Measurements from ENCODE around the gene MPZL2. TPM values are rescaled to one million over a fixed set of nuclear protein-coding genes. Genes with fewer than 3 reads are reported as not detected.

The MPZL2 gene
- total RNA-seq, 1 donor from 2014 or later = 0.95 TPM

- peaks cover 15% of the 10 kb centered on the region for H3K27me3 ChIP-seq (ENCODE audit: insufficient read depth, low read length)
- H3K27me3 Mint-ChIP-seq (ENCODE audit: low read depth, unreplicated experiment) = no peaks in the 10 kb centered on the region
- peaks cover 2% of the 10 kb centered on the region for H3K36me3 Mint-ChIP-seq (ENCODE audit: low read depth, unreplicated experiment)
- H2AFZ ChIP-seq (ENCODE audit: low read depth, low read length) = no peak overlapping the region
- H3K4me3 ChIP-seq (ENCODE audit: insufficient read depth, low read depth, low read length) = no peak overlapping the region
- peaks cover 4% of the 10 kb centered on the region for H3K9me3 ChIP-seq (ENCODE audit: insufficient read depth, low read depth, low read length)
- no peak overlapping the region for H3K27ac ChIP-seq (ENCODE audit: low read depth, low read length)
- H3K4me2 ChIP-seq (ENCODE audit: low read length) = no peak overlapping the region
- no peak overlapping the region for H3K9ac ChIP-seq (ENCODE audit: low read length)
- peaks cover 6% of the 10 kb centered on the region for H3K4me1 ChIP-seq (ENCODE audit: insufficient read depth, low read length)
- H3K9me3 Mint-ChIP-seq (ENCODE audit: unreplicated experiment) = no peaks in the 10 kb centered on the region
- H3K36me3 ChIP-seq (ENCODE audit: insufficient read depth, low read length) = no peaks in the 10 kb centered on the region
- no peaks in the 10 kb centered on the region for H4K20me1 ChIP-seq (ENCODE audit: insufficient read depth, low read length)
- no peak overlapping the region for H3K27ac Mint-ChIP-seq (ENCODE audit: unreplicated experiment)
- no peaks in the 10 kb centered on the region for H3K79me2 ChIP-seq (ENCODE audit: insufficient read depth, low read length)
- no peak for TF ChIP-seq EZH2 (IDR thresholded peaks at IDR 0.05; ENCODE audit: insufficient read depth, low read length)
- TF ChIP-seq, protein P1, sequence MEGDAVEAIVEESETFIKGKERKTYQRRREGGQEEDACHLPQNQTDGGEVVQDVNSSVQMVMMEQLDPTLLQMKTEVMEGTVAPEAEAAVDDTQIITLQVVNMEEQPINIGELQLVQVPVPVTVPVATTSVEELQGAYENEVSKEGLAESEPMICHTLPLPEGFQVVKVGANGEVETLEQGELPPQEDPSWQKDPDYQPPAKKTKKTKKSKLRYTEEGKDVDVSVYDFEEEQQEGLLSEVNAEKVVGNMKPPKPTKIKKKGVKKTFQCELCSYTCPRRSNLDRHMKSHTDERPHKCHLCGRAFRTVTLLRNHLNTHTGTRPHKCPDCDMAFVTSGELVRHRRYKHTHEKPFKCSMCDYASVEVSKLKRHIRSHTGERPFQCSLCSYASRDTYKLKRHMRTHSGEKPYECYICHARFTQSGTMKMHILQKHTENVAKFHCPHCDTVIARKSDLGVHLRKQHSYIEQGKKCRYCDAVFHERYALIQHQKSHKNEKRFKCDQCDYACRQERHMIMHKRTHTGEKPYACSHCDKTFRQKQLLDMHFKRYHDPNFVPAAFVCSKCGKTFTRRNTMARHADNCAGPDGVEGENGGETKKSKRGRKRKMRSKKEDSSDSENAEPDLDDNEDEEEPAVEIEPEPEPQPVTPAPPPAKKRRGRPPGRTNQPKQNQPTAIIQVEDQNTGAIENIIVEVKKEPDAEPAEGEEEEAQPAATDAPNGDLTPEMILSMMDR (IDR thresholded peaks at IDR 0.05; ENCODE audit: insufficient read depth, low read depth, low read length) = no peak
- H3K4me1 Mint-ChIP-seq (ENCODE audit: low read depth, unreplicated experiment) = peaks cover 2% of the 10 kb centered on the region
- FAIRE-seq (no peak), DNase-seq (ENCODE audit: low read depth) (no peak)
- no peak overlapping the region for H3K4me3 Mint-ChIP-seq (ENCODE audit: unreplicated experiment)
Measured at GRCh38 chr11:118247041-118247440, 17.1 kb downstream of the MPZL2 start.

DNA sequence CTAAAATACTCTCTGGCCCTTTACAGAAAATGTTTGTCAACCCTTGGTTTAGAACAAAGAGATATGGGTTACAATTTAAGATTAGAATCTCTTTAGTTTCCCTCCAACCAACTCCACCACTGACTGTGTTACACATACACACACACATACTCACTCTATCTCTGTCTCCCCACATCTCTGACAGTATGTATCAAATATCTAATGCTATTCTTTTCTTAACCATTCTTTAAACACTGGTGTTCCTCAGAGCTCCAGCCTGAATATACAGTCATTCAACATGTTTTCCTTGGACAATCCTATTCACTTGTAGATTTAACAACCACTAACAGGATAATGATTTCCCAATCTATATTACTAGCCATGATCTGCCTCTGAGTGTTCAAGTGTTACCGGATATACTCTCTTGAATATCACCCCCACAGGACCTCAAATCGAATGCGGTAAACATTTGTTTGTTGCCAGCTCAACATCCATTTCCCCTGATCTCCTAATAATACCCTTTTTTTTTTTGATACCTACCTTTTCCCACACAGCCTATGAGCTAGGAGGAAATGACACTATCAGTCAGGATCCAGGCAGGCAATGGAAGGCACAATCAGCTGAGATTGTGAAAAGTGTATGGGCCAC is 18.0 kb downstream of the MPZL2 start:
- no peaks in the 10 kb centered on the region for H3K27me3 Mint-ChIP-seq (ENCODE audit: low read depth, unreplicated experiment)
- FAIRE-seq = no peak
- Histone ChIP-seq H3K9me3 (ENCODE audit: insufficient read depth, low read depth, low read length) (no peaks in the 10 kb centered on the region), H3K79me2 (ENCODE audit: insufficient read depth, low read length) (no peaks in the 10 kb centered on the region), H3K4me1 (ENCODE audit: insufficient read depth, low read length) (no peaks in the 10 kb centered on the region), H3K4me2 (ENCODE audit: low read length) (no peak overlapping the region), H3K27ac (ENCODE audit: low read depth, low read length) (no peak overlapping the region), H4K20me1 (ENCODE audit: insufficient read depth, low read length) (no peaks in the 10 kb centered on the region), H3K27me3 (ENCODE audit: insufficient read depth, low read length) (peaks cover 15% of the 10 kb centered on the region), H3K9ac (ENCODE audit: low read length) (no peak overlapping the region), H2AFZ (ENCODE audit: low read depth, low read length) (no peak overlapping the region), H3K4me3 (ENCODE audit: insufficient read depth, low read depth, low read length) (no peak overlapping the region), H3K36me3 (ENCODE audit: insufficient read depth, low read length) (no peaks in the 10 kb centered on the region)
- peaks cover 6% of the 10 kb centered on the region for H3K4me1 Mint-ChIP-seq (ENCODE audit: low read depth, unreplicated experiment)
- peaks cover 2% of the 10 kb centered on the region for H3K36me3 Mint-ChIP-seq (ENCODE audit: low read depth, unreplicated experiment)
- no peak overlapping the region for H3K27ac Mint-ChIP-seq (ENCODE audit: unreplicated experiment)
- DNase-seq (ENCODE audit: low read depth) = no peak
- no peaks in the 10 kb centered on the region for H3K9me3 Mint-ChIP-seq (ENCODE audit: unreplicated experiment)
- TF ChIP-seq EZH2 (IDR thresholded peaks at IDR 0.05; ENCODE audit: insufficient read depth, low read length) = no peak
- TF ChIP-seq, protein P1 (IDR thresholded peaks at IDR 0.05; ENCODE audit: insufficient read depth, low read depth, low read length) = no peak
- no peak overlapping the region for H3K4me3 Mint-ChIP-seq (ENCODE audit: unreplicated experiment)

DNA sequence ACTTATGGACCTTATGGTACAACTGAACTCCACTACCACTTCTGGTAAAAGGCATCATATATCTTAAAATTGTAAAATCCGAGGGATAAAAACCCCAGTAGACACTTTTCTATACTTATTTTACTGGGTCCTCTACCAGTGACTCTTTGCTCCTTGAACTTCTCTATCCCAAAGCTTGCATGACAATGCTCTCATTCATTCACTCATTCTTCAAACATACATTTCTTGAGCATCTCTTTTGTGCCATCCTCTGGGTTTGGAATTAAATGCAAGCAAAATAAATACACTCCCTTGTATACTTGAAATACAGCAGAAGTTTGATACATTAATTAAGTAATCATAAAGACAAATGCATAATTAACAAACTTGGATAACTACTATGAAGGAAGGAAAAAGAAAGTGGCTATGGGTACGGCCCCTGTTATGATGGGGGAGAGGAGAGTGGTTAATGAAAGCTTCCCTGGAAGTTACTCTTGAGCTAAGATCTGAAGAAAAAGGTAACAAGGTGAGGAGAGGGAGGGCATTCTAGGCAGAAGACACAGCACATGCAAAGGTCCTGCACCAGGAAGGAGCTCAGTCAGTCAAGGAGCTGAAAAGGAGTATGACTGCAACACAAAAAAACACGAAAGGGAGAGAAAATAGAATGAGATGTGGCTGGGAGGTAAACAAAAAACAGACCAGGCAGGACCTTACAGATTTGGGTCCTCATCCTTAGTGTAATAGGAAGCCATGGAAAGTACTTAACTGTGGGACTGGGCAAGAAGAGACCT is 19.9 kb downstream of the MPZL2 start:
- Histone ChIP-seq H3K36me3 (ENCODE audit: insufficient read depth, low read length) (no peaks in the 10 kb centered on the region), H3K9ac (ENCODE audit: low read length) (no peak overlapping the region), H3K27ac (ENCODE audit: low read depth, low read length) (no peak overlapping the region), H4K20me1 (ENCODE audit: insufficient read depth, low read length) (no peaks in the 10 kb centered on the region), H2AFZ (ENCODE audit: low read depth, low read length) (no peak overlapping the region), H3K4me3 (ENCODE audit: insufficient read depth, low read depth, low read length) (no peak overlapping the region), H3K27me3 (ENCODE audit: insufficient read depth, low read length) (peaks cover 15% of the 10 kb centered on the region), H3K4me1 (ENCODE audit: insufficient read depth, low read length) (no peaks in the 10 kb centered on the region), H3K9me3 (ENCODE audit: insufficient read depth, low read depth, low read length) (no peaks in the 10 kb centered on the region), H3K79me2 (ENCODE audit: insufficient read depth, low read length) (no peaks in the 10 kb centered on the region), H3K4me2 (ENCODE audit: low read length) (no peak overlapping the region)
- peaks cover 2% of the 10 kb centered on the region for H3K36me3 Mint-ChIP-seq (ENCODE audit: low read depth, unreplicated experiment)
- DNase-seq (ENCODE audit: low read depth) = no peak
- H3K4me3 Mint-ChIP-seq (ENCODE audit: unreplicated experiment) = no peak overlapping the region
- H3K4me1 Mint-ChIP-seq (ENCODE audit: low read depth, unreplicated experiment) = peaks cover 6% of the 10 kb centered on the region
- TF ChIP-seq, protein P1 (IDR thresholded peaks at IDR 0.05; ENCODE audit: insufficient read depth, low read depth, low read length) = no peak
- TF ChIP-seq EZH2 (IDR thresholded peaks at IDR 0.05; ENCODE audit: insufficient read depth, low read length) = no peak
- no peak overlapping the region for H3K27ac Mint-ChIP-seq (ENCODE audit: unreplicated experiment)
- no peaks in the 10 kb centered on the region for H3K27me3 Mint-ChIP-seq (ENCODE audit: low read depth, unreplicated experiment)
- no peaks in the 10 kb centered on the region for H3K9me3 Mint-ChIP-seq (ENCODE audit: unreplicated experiment)
- FAIRE-seq = no peak
